Stimulated activated naive CD8-positive, alpha-beta T cell treated with anti-CD3 and anti-CD28 coated beads, Interleukin-15, Interleukin-2, amounts not matched to agents 100 ng/mL and 50 ng/mL, for 24 hours (primary cell): ENCODE measurements around the gene CAMTA2.
"Not testable (repeated sequence)": the region's sequence is repeated elsewhere in the genome, so short reads cannot be mapped to it uniquely, and the experiment has no call there.

Experiments
- H3K27ac Mint-ChIP-seq: one replicate; pipeline ENCODE4 v1.8.0; 2021; ENCODE audit warnings: mild to moderate bottlenecking, mixed read lengths
- H3K27me3 Mint-ChIP-seq: one replicate; pipeline ENCODE4 v1.8.0; 2021; ENCODE audit warnings: mixed read lengths
- H3K36me3 Mint-ChIP-seq: one replicate; pipeline ENCODE4 v1.8.0; 2021; ENCODE audit warnings: low read depth, mixed read lengths
- H3K4me1 Mint-ChIP-seq: one replicate; pipeline ENCODE4 v1.8.0; 2021; ENCODE audit warnings: low read depth, mixed read lengths
- H3K4me3 Mint-ChIP-seq: one replicate; pipeline ENCODE4 v1.8.0; 2021; ENCODE audit warnings: mild to moderate bottlenecking, mixed read lengths
- H3K9me3 Mint-ChIP-seq: one replicate; pipeline ENCODE4 v1.8.0; 2021; ENCODE audit warnings: mixed read lengths

CAMTA2 gene

DNA sequence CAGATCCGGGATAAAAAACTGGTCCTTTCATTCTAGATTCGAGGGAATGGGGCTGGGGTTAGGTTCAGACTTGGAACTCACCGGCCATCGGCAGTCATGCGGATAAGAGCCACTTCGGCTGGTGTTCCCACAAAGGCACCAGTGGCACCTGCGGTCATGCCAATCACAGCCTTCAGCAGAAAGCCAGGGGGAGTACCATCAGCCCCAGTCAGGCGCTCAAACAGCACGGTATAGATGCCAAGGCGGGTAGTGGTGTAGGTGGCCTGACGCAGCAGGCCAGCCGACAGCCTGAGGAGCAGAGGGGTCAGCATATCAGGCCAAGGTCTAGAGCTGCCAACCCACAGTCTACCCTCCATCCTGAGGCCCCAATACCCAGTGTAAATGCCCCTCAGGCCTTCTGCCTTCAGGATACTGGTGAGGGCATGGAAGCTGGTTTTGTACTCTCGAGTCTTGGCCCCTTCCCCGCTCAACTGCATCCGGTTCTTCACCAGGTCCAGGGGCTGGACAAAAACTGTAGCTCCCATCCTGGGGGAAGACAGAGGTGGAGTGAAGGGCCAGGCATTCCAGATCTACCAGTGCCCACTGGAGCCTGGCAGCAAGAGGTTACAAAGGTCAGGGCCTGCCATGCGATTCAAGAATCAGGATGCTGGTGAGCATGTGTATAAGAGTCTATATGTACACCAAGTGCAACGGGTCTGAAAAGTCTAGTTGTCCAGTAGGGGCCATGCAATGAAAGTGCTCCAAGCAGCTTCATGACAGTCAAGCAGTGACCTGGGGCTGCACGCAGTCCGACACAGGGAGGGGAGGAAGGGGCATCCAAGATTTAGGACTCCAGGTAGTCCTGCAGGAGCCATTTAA, 48.6 kb downstream of the CAMTA2 start:
- Mint-ChIP-seq H3K4me3 (peak overlapping the region; percentile 88), H3K27me3 (no peaks in the 10 kb centered on the region), H3K9me3 (no peaks in the 10 kb centered on the region), H3K27ac (peak overlapping the region; percentile 92), H3K36me3 (peaks cover 47% of the 10 kb centered on the region), H3K4me1 (peaks cover 45% of the 10 kb centered on the region)

- Mint-ChIP-seq H3K36me3 (peaks cover 41% of the 10 kb centered on the region), H3K27ac (peak overlapping the region; percentile 80), H3K4me3 (peak overlapping the region; percentile 88), H3K27me3 (no peaks in the 10 kb centered on the region), H3K9me3 (no peaks in the 10 kb centered on the region), H3K4me1 (peaks cover 44% of the 10 kb centered on the region)
Measured at GRCh38 chr17:4938069-4938491, 49.4 kb downstream of the CAMTA2 start.

GRCh38 chr17:4937553-4937952, 49.9 kb downstream of the CAMTA2 start:
- peaks cover 36% of the 10 kb centered on the region for H3K36me3 Mint-ChIP-seq

DNA sequence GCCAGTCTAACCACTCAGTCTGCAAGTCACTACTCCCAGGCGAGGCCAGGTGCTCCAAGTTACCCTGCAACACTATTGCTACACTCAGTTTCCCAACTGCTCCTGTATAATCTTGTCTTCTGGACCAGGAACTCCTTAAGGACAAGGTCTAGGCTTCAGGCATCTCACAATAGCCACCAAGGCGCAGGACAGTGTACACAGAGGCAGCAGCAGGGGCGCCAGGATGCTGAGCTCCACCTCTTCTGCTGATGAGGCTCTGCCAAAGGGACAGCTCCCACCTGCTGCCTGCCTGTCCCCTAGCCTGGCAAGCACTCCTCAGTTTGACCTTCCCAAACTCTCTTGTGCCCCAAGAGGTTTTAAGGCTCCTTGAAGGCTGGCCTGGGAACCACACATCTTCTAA, 51.0 kb downstream of the CAMTA2 start:
- H3K27me3 Mint-ChIP-seq, result no peaks in the 10 kb centered on the region
- no peaks in the 10 kb centered on the region for H3K9me3 Mint-ChIP-seq
- H3K4me1 Mint-ChIP-seq, result peaks cover 28% of the 10 kb centered on the region
- no peak overlapping the region for H3K27ac Mint-ChIP-seq
- peaks cover 26% of the 10 kb centered on the region for H3K36me3 Mint-ChIP-seq
- H3K4me3 Mint-ChIP-seq, result no peak overlapping the region

More at GRCh38 chr17:4937553-4937952, 49.9 kb downstream of the CAMTA2 start:
- H3K9me3 Mint-ChIP-seq, result no peaks in the 10 kb centered on the region
- H3K4me1 Mint-ChIP-seq, result peaks cover 39% of the 10 kb centered on the region
- H3K27me3 Mint-ChIP-seq, result no peaks in the 10 kb centered on the region
- no peak overlapping the region for H3K27ac Mint-ChIP-seq
- H3K4me3 Mint-ChIP-seq, result no peak overlapping the region

DNA sequence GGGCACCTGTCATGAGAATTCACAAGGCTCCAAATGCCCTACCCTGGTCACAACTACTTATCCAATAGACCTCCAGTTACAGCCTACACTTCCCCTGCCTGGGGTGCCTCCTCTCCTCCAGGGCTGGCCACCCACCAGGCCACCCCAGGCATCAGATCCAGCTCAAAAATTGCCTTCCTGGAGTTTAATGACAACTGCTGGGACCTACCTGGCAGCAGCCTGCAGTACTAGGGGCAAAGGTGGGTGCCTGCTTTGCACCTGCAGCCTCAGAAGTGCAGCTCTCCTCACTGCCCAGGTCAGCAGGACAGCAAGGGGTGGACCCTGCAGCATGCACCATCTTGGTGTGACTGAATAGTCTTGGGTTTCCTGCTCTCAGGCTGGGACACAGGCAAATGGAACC, 51.8 kb downstream of the CAMTA2 start:
- Mint-ChIP-seq H3K27me3 (no peaks in the 10 kb centered on the region), H3K27ac (no peak overlapping the region), H3K4me1 (peaks cover 22% of the 10 kb centered on the region), H3K4me3 (no peak overlapping the region), H3K9me3 (no peaks in the 10 kb centered on the region), H3K36me3 (peaks cover 23% of the 10 kb centered on the region)

DNA sequence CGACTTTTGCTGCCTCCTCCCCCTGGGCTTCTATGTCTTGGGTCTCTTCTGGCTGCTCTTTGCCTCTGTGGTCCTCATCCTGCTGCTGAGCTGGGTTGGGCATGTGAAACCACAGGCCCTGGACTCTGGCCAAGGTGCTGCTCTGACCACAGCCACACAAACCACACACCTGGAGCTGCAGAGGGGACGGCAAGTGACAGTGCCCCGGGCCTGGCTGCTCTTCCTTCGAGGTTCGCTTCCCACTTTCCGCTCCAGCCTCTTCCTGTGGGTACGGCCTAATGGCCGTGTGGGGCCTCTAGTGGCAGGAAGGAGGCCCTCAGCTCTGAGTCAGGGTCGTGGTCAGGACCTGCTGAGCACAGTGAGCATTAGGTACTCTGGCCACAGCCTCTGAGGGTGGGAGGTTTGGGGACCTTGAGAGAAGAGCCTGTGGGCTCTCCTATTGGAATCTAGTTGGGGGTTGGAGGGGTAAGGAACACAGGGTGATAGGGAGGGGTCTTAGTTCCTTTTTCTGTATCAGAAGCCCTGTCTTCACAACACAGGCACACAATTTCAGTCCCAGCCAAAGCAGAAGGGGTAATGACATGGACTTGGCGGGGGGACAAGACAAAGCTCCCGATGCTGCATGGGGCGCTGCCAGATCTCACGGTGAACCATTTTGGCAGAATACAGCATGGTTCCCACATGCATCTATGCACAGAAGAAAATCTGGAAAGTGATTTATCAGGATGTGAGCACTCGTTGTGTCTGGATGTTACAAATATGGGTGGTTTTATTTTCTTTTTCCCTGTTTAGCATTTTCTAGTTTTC, 53.1 kb downstream of the CAMTA2 start:
- no peaks in the 10 kb centered on the region for H3K27me3 Mint-ChIP-seq
- H3K9me3 Mint-ChIP-seq, result no peaks in the 10 kb centered on the region
- peaks cover 22% of the 10 kb centered on the region for H3K4me1 Mint-ChIP-seq
- no peak overlapping the region for H3K27ac Mint-ChIP-seq
- H3K36me3 Mint-ChIP-seq, result peaks cover 23% of the 10 kb centered on the region
- H3K4me3 Mint-ChIP-seq, result peak overlapping the region; percentile 24

DNA sequence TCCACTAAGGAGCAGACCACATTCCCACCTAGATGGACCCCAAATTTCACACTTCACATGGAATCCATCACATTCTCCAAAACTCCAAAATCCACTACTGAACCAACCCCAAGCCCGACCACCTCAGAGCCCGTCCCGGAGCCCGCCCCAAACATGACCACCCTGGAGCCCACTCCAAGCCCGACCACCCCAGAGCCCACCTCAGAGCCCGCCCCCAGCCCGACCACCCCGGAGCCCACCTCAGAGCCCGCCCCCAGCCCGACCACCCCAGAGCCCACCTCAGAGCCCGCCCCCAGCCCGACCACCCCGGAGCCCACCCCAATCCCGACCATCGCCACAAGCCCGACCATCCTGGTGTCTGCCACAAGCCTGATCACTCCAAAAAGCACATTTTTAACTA, 53.8 kb downstream of the CAMTA2 start:
- Mint-ChIP-seq H3K36me3 (peaks cover 27% of the 10 kb centered on the region), H3K4me1 (peaks cover 21% of the 10 kb centered on the region), H3K4me3 (peak overlapping the region; percentile 24), H3K9me3 (no peaks in the 10 kb centered on the region), H3K27ac (no peak overlapping the region), H3K27me3 (no peaks in the 10 kb centered on the region)

DNA sequence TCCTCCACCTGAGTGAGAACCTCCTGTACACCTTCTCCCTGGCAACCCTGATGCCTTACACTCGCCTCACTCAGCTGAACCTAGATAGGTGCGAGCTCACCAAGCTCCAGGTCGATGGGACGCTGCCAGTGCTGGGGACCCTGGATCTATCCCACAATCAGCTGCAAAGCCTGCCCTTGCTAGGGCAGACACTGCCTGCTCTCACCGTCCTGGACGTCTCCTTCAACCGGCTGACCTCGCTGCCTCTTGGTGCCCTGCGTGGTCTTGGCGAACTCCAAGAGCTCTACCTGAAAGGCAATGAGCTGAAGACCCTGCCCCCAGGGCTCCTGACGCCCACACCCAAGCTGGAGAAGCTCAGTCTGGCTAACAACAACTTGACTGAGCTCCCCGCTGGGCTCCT, 54.7 kb downstream of the CAMTA2 start:
- Mint-ChIP-seq H3K36me3 (peaks cover 22% of the 10 kb centered on the region), H3K27ac (no peak overlapping the region), H3K4me3 (no peak overlapping the region), H3K9me3 (no peaks in the 10 kb centered on the region), H3K27me3 (no peaks in the 10 kb centered on the region), H3K4me1 (peaks cover 14% of the 10 kb centered on the region)

GRCh38 chr17:4931963-4932362, 55.5 kb downstream of the CAMTA2 start, which contains the start of gene GP1BA:
Gene GP1BA, plus strand, starts transcription at chr17:4932277. Its CDS starts 328 bp downstream, at chr17:4932605.
- Mint-ChIP-seq H3K36me3 (peaks cover 26% of the 10 kb centered on the region), H3K27me3 (no peaks in the 10 kb centered on the region)

DNA sequence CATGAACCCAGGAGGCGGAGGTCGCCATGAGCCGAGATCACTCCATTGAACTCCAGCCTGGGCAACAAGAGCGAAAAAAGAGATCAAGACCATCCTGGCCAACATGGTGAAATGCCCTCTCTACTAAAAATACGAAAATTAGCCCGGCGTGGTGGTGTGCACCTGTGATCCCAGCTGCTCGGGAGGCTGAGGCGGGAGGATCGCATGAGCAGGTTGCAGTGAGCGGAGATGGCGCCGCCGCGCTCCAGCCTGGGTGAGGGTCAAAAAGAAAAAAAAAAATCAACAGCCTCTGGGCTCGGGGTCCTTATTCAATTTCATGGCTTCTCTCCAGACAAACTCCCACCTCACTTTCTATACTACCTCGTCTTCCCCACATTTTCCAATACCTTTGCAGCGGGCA, 58.6 kb downstream of the CAMTA2 start:
- Mint-ChIP-seq H3K4me3 (no peak overlapping the region), H3K36me3 (peaks cover 18% of the 10 kb centered on the region), H3K27ac (no peak overlapping the region), H3K9me3 (no peaks in the 10 kb centered on the region), H3K27me3 (no peaks in the 10 kb centered on the region), H3K4me1 (peaks cover 10% of the 10 kb centered on the region)

More at GRCh38 chr17:4931963-4932362, 55.5 kb downstream of the CAMTA2 start, which contains the start of gene GP1BA:
- Mint-ChIP-seq H3K4me1 (peaks cover 14% of the 10 kb centered on the region), H3K27ac (no peak within 1 kb of the TSS), H3K4me3 (peak within 1 kb of the TSS; percentile 40), H3K9me3 (no peaks in the 10 kb centered on the region)

GRCh38 chr17:4926577-4927335, 60.7 kb downstream of the CAMTA2 start:
- not testable (repeated sequence) for H3K27ac Mint-ChIP-seq, H3K27me3 Mint-ChIP-seq, H3K4me1 Mint-ChIP-seq, H3K4me3 Mint-ChIP-seq, H3K9me3 Mint-ChIP-seq
- H3K36me3 Mint-ChIP-seq, result peaks cover 18% of the 10 kb centered on the region

DNA sequence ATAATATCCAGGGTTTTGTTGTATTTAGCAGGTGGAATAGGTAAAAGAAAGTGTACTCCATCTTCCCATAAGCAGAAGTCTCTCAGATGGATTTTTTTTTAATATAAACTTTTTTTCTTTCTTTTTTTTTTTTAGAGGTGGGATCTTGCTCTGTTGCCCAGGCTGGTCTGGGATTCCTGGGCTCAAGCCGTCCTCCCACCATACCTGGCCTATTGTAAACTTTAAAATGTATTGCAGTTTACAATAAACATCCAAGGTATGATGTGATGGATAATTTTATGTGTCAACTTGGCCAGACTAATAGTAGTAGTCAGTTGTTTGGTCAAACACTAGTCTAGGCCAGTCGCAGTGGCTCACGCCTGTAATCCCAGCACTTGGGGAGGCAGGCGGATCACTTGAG, 66.2 kb downstream of the CAMTA2 start:
- Mint-ChIP-seq H3K4me1 (peaks cover 4% of the 10 kb centered on the region), H3K27me3 (no peaks in the 10 kb centered on the region), H3K4me3 (no peak overlapping the region), H3K9me3 (no peaks in the 10 kb centered on the region), H3K27ac (no peak overlapping the region), H3K36me3 (no peaks in the 10 kb centered on the region)

DNA sequence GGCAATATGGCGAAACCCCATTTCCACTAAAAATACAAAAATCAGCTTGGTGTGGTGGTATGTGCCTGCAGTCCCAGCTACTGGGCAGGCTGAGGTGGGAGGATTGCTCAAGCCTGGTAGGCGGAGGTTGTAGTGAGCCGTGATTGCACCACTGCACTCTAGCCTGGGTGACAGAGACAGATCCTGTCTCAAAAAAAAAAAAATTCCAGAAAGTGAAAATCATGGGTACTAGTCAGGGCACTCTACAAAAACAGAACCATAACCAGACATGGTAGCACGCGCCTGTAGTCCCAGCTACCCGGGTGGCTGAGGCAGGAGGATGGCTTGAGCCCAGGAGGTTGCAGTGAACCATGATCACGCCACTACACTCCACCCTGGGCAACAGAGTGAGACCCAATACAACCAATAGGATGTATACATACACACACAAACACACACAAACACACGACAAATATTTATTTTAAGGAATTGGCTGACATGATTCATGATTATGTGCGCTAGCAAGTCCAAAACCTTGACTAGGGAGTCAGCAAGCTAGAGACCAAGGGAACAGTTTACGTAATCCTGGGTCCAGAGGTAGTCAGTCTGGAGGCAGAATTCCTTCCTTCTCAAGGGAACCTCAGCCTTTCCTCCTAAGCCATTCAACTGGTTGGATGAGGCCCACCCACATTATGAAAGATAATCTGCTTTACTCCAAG, 67.0 kb downstream of the CAMTA2 start:
- peaks cover 3% of the 10 kb centered on the region for H3K4me1 Mint-ChIP-seq
- no peak overlapping the region for H3K27ac Mint-ChIP-seq
- no peaks in the 10 kb centered on the region for H3K36me3 Mint-ChIP-seq
- H3K27me3 Mint-ChIP-seq, result no peaks in the 10 kb centered on the region
- H3K9me3 Mint-ChIP-seq, result no peaks in the 10 kb centered on the region
- no peak overlapping the region for H3K4me3 Mint-ChIP-seq

DNA sequence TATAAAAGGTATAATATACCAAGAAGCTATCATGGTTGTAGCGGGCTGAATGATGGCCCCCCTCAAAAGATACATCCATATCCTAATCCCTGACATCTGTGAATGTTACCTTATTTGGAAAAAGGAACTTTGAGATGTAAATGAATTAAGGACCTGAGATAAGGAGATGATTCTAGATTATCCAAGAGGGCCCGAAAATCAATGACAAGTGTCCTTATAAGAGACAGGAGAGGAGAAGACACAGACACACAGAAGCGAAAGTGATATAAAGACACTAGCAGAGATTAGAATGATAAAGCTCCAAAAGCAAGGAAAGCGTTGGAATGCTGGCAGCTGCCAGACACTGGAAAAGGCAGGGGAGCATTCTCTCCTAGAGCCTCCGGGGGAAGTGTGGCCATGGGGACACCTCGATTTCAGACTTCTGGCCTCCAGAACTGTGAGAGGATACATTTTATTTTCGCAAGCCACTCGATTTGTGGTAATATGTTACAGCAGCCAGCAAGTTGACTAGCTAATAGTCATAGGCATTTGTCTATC, 67.9 kb downstream of the CAMTA2 start:
- Mint-ChIP-seq H3K27me3 (no peaks in the 10 kb centered on the region), H3K36me3 (no peaks in the 10 kb centered on the region), H3K27ac (no peak overlapping the region), H3K4me1 (peaks cover 3% of the 10 kb centered on the region), H3K4me3 (no peak overlapping the region), H3K9me3 (no peaks in the 10 kb centered on the region)
